ENCODE measurements around the gene RNF7. TPM values are rescaled to one million over a fixed set of nuclear protein-coding genes. Genes with fewer than 3 reads are reported as not detected.

RNF7 gene
- total and polyA plus RNA-seq, 2 experiments from 2014 or later: 115 to 234 TPM

- no peaks in the 10 kb centered on the region for H3K79me2 ChIP-seq (ENCODE audit: insufficient read depth)
- no peaks in the 10 kb centered on the region for H4K20me1 ChIP-seq (ENCODE audit: insufficient read depth)
- WGBS, 2 experiments (ENCODE audit: low coverage in 1 of 2, low lambda C conversion rate in 2 of 2, missing lambda C conversion rate in 2 of 2): 75% methylated on average over 2 of the region's 2 CpGs
- DNase-seq: no peak
- no peaks in the 10 kb centered on the region for H3K9me3 ChIP-seq (ENCODE audit: low read depth)
- no peaks in the 10 kb centered on the region for H3K4me1 ChIP-seq (ENCODE audit: insufficient read depth)
- H3K9ac ChIP-seq: no peak overlapping the region
- TF ChIP-seq EZH2phosphoT487 (IDR thresholded peaks at IDR 0.05; ENCODE audit: insufficient read depth, low read depth) (no peak), EZH2 (IDR thresholded peaks at IDR 0.05; ENCODE audit: insufficient read depth, poor library complexity, severe bottlenecking) (no peak)
- H2AFZ ChIP-seq: no peak overlapping the region
- in situ Hi-C loops (cut with MboI): no loop called here
- no peak overlapping the region for H3K4me3 ChIP-seq
- no peaks in the 10 kb centered on the region for H3K9me2 ChIP-seq (ENCODE audit: insufficient read depth)
- no peak overlapping the region for H3K27ac ChIP-seq
- no peaks in the 10 kb centered on the region for H3K27me3 ChIP-seq (replicated peaks; ENCODE audit: insufficient read depth)
- H3F3A ChIP-seq (ENCODE audit: insufficient read depth): no peaks in the 10 kb centered on the region
- no peak overlapping the region for H3K4me2 ChIP-seq (ENCODE audit: unreplicated experiment)
- H3K36me3 ChIP-seq (ENCODE audit: low read depth): no peaks in the 10 kb centered on the region
These were observed 16.0 kb upstream of the RNF7 start for GRCh38 chr3:141722081-141722480.

- no peaks in the 10 kb centered on the region for H3K36me3 ChIP-seq (ENCODE audit: low read depth)
- no peaks in the 10 kb centered on the region for H3K79me2 ChIP-seq (ENCODE audit: insufficient read depth)
- H3K27me3 ChIP-seq (replicated peaks; ENCODE audit: insufficient read depth): no peaks in the 10 kb centered on the region
- no peaks in the 10 kb centered on the region for H3K9me3 ChIP-seq (ENCODE audit: low read depth)
- 53 to 62% methylated on average over 2 of the region's 2 CpGs for WGBS, 2 experiments (ENCODE audit: low coverage in 1 of 2, low lambda C conversion rate in 2 of 2, missing lambda C conversion rate in 2 of 2)
- no peak overlapping the region for H3K4me3 ChIP-seq
- no peak for TF ChIP-seq EZH2phosphoT487 (IDR thresholded peaks at IDR 0.05; ENCODE audit: insufficient read depth, low read depth)
- no peak for TF ChIP-seq EZH2 (IDR thresholded peaks at IDR 0.05; ENCODE audit: insufficient read depth, poor library complexity, severe bottlenecking)
- no peak overlapping the region for H3K27ac ChIP-seq
- H3K4me1 ChIP-seq (ENCODE audit: insufficient read depth): no peaks in the 10 kb centered on the region
- no peak for DNase-seq
- no peak overlapping the region for H3K9ac ChIP-seq
- no peak overlapping the region for H3K4me2 ChIP-seq (ENCODE audit: unreplicated experiment)
- H2AFZ ChIP-seq: no peak overlapping the region
- no peaks in the 10 kb centered on the region for H4K20me1 ChIP-seq (ENCODE audit: insufficient read depth)
- no peaks in the 10 kb centered on the region for H3F3A ChIP-seq (ENCODE audit: insufficient read depth)
- no peaks in the 10 kb centered on the region for H3K9me2 ChIP-seq (ENCODE audit: insufficient read depth)
- in situ Hi-C loops (cut with MboI): no loop called here
These were observed 15.4 kb upstream of the RNF7 start for GRCh38 chr3:141722648-141723047.

DNA sequence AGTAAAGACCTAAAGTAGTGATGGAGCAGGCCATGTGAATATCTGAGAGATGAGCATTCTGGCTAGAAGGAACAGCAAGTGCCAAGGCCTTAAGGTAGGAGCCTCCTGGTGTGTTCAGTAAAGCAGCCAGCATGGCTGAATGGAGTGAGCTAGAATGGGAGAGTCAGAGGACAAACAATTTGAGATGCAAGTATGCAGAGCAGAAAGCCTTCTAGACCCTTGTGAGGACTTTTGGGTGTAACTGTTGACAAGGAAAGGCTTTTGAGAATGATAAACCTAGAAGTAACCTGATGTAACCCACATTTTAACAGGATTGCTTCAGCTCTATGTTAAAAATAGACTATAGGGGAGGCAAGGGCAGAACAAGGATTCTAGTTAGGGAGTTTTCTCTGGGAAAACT is 14.8 kb upstream of the RNF7 start:
- Histone ChIP-seq H3K36me3 (ENCODE audit: low read depth) (no peaks in the 10 kb centered on the region), H3K4me3 (no peak overlapping the region), H3K4me2 (ENCODE audit: unreplicated experiment) (no peak overlapping the region), H2AFZ (no peak overlapping the region), H3K9ac (no peak overlapping the region), H3K27ac (no peak overlapping the region), H3K9me3 (ENCODE audit: low read depth) (no peaks in the 10 kb centered on the region), H3F3A (ENCODE audit: insufficient read depth) (no peaks in the 10 kb centered on the region), H3K9me2 (ENCODE audit: insufficient read depth) (no peaks in the 10 kb centered on the region), H4K20me1 (ENCODE audit: insufficient read depth) (no peaks in the 10 kb centered on the region), H3K79me2 (ENCODE audit: insufficient read depth) (no peaks in the 10 kb centered on the region), H3K27me3 (replicated peaks; ENCODE audit: insufficient read depth) (no peaks in the 10 kb centered on the region), H3K4me1 (ENCODE audit: insufficient read depth) (no peaks in the 10 kb centered on the region)
- in situ Hi-C loops (cut with MboI): no loop called here
- no peak for DNase-seq
- TF ChIP-seq EZH2 (IDR thresholded peaks at IDR 0.05; ENCODE audit: insufficient read depth, poor library complexity, severe bottlenecking) (no peak), EZH2phosphoT487 (IDR thresholded peaks at IDR 0.05; ENCODE audit: insufficient read depth, low read depth) (no peak)

GRCh38 chr3:141724186-141724585 is 13.9 kb upstream of the RNF7 start:
- Histone ChIP-seq H3K79me2 (ENCODE audit: insufficient read depth) (no peaks in the 10 kb centered on the region), H3F3A (ENCODE audit: insufficient read depth) (no peaks in the 10 kb centered on the region), H3K27me3 (replicated peaks; ENCODE audit: insufficient read depth) (no peaks in the 10 kb centered on the region), H3K36me3 (ENCODE audit: low read depth) (no peaks in the 10 kb centered on the region), H3K4me1 (ENCODE audit: insufficient read depth) (no peaks in the 10 kb centered on the region), H3K4me2 (ENCODE audit: unreplicated experiment) (no peak overlapping the region), H3K9me2 (ENCODE audit: insufficient read depth) (no peaks in the 10 kb centered on the region), H4K20me1 (ENCODE audit: insufficient read depth) (no peaks in the 10 kb centered on the region), H3K9ac (no peak overlapping the region), H3K4me3 (no peak overlapping the region), H2AFZ (no peak overlapping the region), H3K9me3 (ENCODE audit: low read depth) (no peaks in the 10 kb centered on the region), H3K27ac (no peak overlapping the region)
- no peak for TF ChIP-seq EZH2phosphoT487 (IDR thresholded peaks at IDR 0.05; ENCODE audit: insufficient read depth, low read depth)
- 91 to 100% methylated on average over 1 of the region's 1 CpG for WGBS, 2 experiments (ENCODE audit: low coverage in 1 of 2, low lambda C conversion rate in 2 of 2, missing lambda C conversion rate in 2 of 2)
- in situ Hi-C loops (cut with MboI): no loop called here
- no peak for DNase-seq

DNA sequence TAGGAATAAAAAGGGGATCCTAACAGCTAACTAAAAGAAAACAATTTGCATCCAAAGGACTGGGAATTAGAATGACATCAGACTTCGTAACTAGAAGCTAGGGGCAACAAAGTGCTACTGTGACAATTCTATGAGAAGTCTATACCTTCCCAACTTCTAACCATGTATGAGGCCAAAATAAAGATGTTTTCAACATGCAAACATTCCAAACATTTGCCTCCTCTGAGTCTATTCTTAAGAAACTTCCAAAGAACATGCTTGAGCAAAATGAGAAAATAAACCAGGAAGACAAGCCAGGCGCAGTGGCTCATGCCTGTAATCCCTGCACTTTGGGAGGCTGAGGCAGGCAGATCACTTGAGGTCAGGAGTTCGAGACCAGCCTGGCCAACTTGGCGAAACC is 13.1 kb upstream of the RNF7 start:
- DNase-seq: no peak
- H2AFZ ChIP-seq: no peak overlapping the region
- H3F3A ChIP-seq (ENCODE audit: insufficient read depth): no peaks in the 10 kb centered on the region
- H3K9me2 ChIP-seq (ENCODE audit: insufficient read depth): no peaks in the 10 kb centered on the region
- H3K9ac ChIP-seq: no peak overlapping the region
- in situ Hi-C loops (cut with MboI): no loop called here
- no peaks in the 10 kb centered on the region for H3K27me3 ChIP-seq (replicated peaks; ENCODE audit: insufficient read depth)
- whole genome bisulfite sequencing, 2 experiments (ENCODE audit: low coverage in 1 of 2, low lambda C conversion rate in 2 of 2, missing lambda C conversion rate in 2 of 2): 89 to 95% methylated on average over 4 of the region's 4 CpGs
- TF ChIP-seq EZH2 (IDR thresholded peaks at IDR 0.05; ENCODE audit: insufficient read depth, poor library complexity, severe bottlenecking) (no peak), EZH2phosphoT487 (IDR thresholded peaks at IDR 0.05; ENCODE audit: insufficient read depth, low read depth) (no peak)
- H3K27ac ChIP-seq: no peak overlapping the region
- no peak overlapping the region for H3K4me2 ChIP-seq (ENCODE audit: unreplicated experiment)
- H4K20me1 ChIP-seq (ENCODE audit: insufficient read depth): no peaks in the 10 kb centered on the region
- no peaks in the 10 kb centered on the region for H3K9me3 ChIP-seq (ENCODE audit: low read depth)
- no peaks in the 10 kb centered on the region for H3K36me3 ChIP-seq (ENCODE audit: low read depth)
- H3K4me3 ChIP-seq: no peak overlapping the region
- no peaks in the 10 kb centered on the region for H3K79me2 ChIP-seq (ENCODE audit: insufficient read depth)
- H3K4me1 ChIP-seq (ENCODE audit: insufficient read depth): no peaks in the 10 kb centered on the region
